HCT116 (cell line): Measurements from ENCODE around the gene MUC20. TPM values are rescaled to one million over a fixed set of nuclear protein-coding genes. Genes with fewer than 3 reads are reported as not detected.

Source experiments
- ATAC-seq: fragments of 200-7000 bp; cut with Tn5 transposase; 2 replicates; pipeline ENCODE4 v1.9.1; 2020; ENCODE audit warnings: mild to moderate bottlenecking, moderate library complexity
- BruUV-seq: library from RNA; stranded (reverse); fragments of 400-500 nt; replicated peaks from 2 replicates; lab custom pipeline; 2021; lab: Mats Ljungman, UMichigan
- CTCF ChIA-PET: fragments of 300-600 bp; sonication (Branson Sonifier 250); formaldehyde crosslinking; loops from one replicate; lab custom pipeline; 2021; ENCODE audit warnings: antibody characterized with exemption; lab: Charles Lee
- POLR2A ChIA-PET: fragments of 300-600, 350-600 bp; sonication (Branson Sonifier 250); formaldehyde crosslinking; loops from one replicate; lab custom pipeline; 2021; ENCODE audit warnings: antibody characterized with exemption; lab: Charles Lee
- RAD21 ChIA-PET, 2 experiments: fragments of 300-600 bp; sonication (Branson Sonifier 250); formaldehyde crosslinking; loops; one replicate each; lab custom pipeline; 2023; ENCODE audit warnings: low total read pairs in 2 of 2; ENCODE audit not compliant: uncharacterized antibody in 2 of 2, unreplicated experiment in 2 of 2, low non-redundant PET in 1 of 2; lab: Charles Lee
- DNase-seq: peaks from one replicate; pipeline ENCODE4 v3.0.0-alpha.2; 2010; ENCODE audit warnings: low read depth, low spot score
- H2AFZ ChIP-seq: fragments of 200-600 bp; shearing (Covaris generic), sonication (generic); 2 replicates; pipeline ENCODE4 v1.6.1; 2017; ENCODE audit warnings: low read depth, mixed run types, mixed read lengths, antibody characterized with exemption, low read length; ENCODE audit not compliant: poor library complexity, severe bottlenecking
- H3K27ac ChIP-seq: 2 replicates; pipeline ENCODE4 v1.5.1; 2012; ENCODE audit warnings: low read depth, low read length
- H3K27me3 ChIP-seq: fragments of 200-600 bp; sonication (generic); 2 replicates; pipeline ENCODE4 v1.6.1; 2016; ENCODE audit warnings: mixed run types, low read length, mixed read lengths; ENCODE audit not compliant: insufficient read depth
- H3K36me3 ChIP-seq, 2 experiments: fragments of 200-500 bp in 1 of 2; fragments of 200-600 bp in 1 of 2; sonication (Bioruptor generic) in 1 of 2; sonication (generic) in 1 of 2; 2 replicates each; pipeline versions ENCODE4 v1.5.1 to v1.6.1; 2014 to 2016; ENCODE audit warnings: low read length in 2 of 2, inconsistent platforms in 1 of 2, mixed read lengths in 1 of 2, mixed run types in 1 of 2; ENCODE audit not compliant: insufficient read depth in 2 of 2, control insufficient read depth in 1 of 2
- H3K4me1 ChIP-seq, 2 experiments: fragments of 200-600 bp in 1 of 2; sonication (generic) in 1 of 2; 2 replicates each; pipeline versions ENCODE4 v1.5.1 to v1.6.1; 2012 to 2017; ENCODE audit warnings: low read length in 2 of 2, inconsistent platforms in 1 of 2, mild to moderate bottlenecking in 1 of 2, mixed read lengths in 1 of 2, mixed run types in 1 of 2, moderate library complexity in 1 of 2; ENCODE audit not compliant: insufficient read depth in 2 of 2, control insufficient read depth in 1 of 2
- H3K4me2 ChIP-seq: fragments of 200-600 bp; sonication (generic); 2 replicates; pipeline ENCODE4 v1.6.1; 2017; ENCODE audit warnings: mixed run types, low read length, mixed read lengths
- H3K4me3 ChIP-seq, 2 experiments: fragments of 200-600 bp in 1 of 2; sonication (generic) in 1 of 2; replicated peaks in 1 of 2; 2 replicates each; pipeline ENCODE4 v1.5.1; 2011 to 2016; ENCODE audit warnings: low read length in 2 of 2, control low read depth in 1 of 2, low read depth in 1 of 2, mild to moderate bottlenecking in 1 of 2, mixed read lengths in 1 of 2, mixed run types in 1 of 2
- H3K79me2 ChIP-seq: fragments of 200-600 bp; sonication (generic); 2 replicates; pipeline ENCODE4 v1.6.1; 2017; ENCODE audit warnings: mild to moderate bottlenecking, mixed run types, low read length, moderate library complexity, mixed read lengths; ENCODE audit not compliant: insufficient read depth
- H3K9ac ChIP-seq: fragments of 200-600 bp; sonication (generic); 2 replicates; pipeline ENCODE4 v1.6.1; 2016; ENCODE audit warnings: low read length, mixed read lengths
- H3K9me2 ChIP-seq: fragments of 200-600 bp; sonication (generic), shearing (Covaris generic); 2 replicates; pipeline ENCODE4 v1.6.1; 2017; ENCODE audit warnings: mixed run types, mild to moderate bottlenecking, moderate library complexity; ENCODE audit not compliant: insufficient read depth
- H3K9me3 ChIP-seq, 2 experiments: fragments of 200-500 bp in 1 of 2; fragments of 200-600 bp in 1 of 2; sonication (Bioruptor generic) in 1 of 2; sonication (generic) in 1 of 2; 2 replicates each; pipeline ENCODE4 v1.6.1; 2014 to 2017; ENCODE audit warnings: low read length in 2 of 2, mixed read lengths in 2 of 2, inconsistent platforms in 1 of 2, low read depth in 1 of 2, mild to moderate bottlenecking in 1 of 2, mixed run types in 1 of 2, moderate library complexity in 1 of 2; ENCODE audit not compliant: control insufficient read depth in 1 of 2, insufficient read depth in 1 of 2
- H4K20me1 ChIP-seq: fragments of 200-600 bp; sonication (generic), shearing (Covaris generic); 2 replicates; pipeline ENCODE4 v1.6.1; 2017; ENCODE audit warnings: mixed run types, mild to moderate bottlenecking, moderate library complexity; ENCODE audit not compliant: insufficient read depth
- CBX3 ChIP-seq: IDR thresholded peaks from 2 replicates; pipeline ENCODE4 v1.6.1; 2012; ENCODE audit warnings: low read depth
- CEBPB ChIP-seq: IDR thresholded peaks from 2 replicates; pipeline ENCODE4 v1.6.1; 2012; ENCODE audit warnings: low read depth
- EGR1 ChIP-seq: IDR thresholded peaks from 2 replicates; pipeline ENCODE4 v1.6.1; 2012; ENCODE audit warnings: low read depth
- ELF1 ChIP-seq: IDR thresholded peaks from 2 replicates; pipeline ENCODE4 v1.6.1; 2012; ENCODE audit warnings: low read depth, borderline replicate concordance
- EZH2 ChIP-seq: fragments of 200-600 bp; sonication (generic); IDR thresholded peaks from 2 replicates; pipeline ENCODE4 v1.6.1; 2017; ENCODE audit warnings: antibody characterized with exemption, mixed run types
- EZH2phosphoT487 ChIP-seq: fragments of 200-600 bp; IDR thresholded peaks from 2 replicates; pipeline ENCODE4 v1.6.1; 2018; ENCODE audit warnings: antibody characterized with exemption, borderline replicate concordance
- FOSL1 ChIP-seq: IDR thresholded peaks from 2 replicates; pipeline ENCODE4 v1.6.1; 2012; ENCODE audit warnings: low read depth
- JUND ChIP-seq: IDR thresholded peaks from 2 replicates; pipeline ENCODE4 v1.6.1; 2012
- RAD21 ChIP-seq: IDR thresholded peaks from 2 replicates; pipeline ENCODE4 v1.6.1; 2012; ENCODE audit warnings: low read depth, mild to moderate bottlenecking
- SIN3A ChIP-seq: IDR thresholded peaks from 2 replicates; pipeline ENCODE4 v1.6.1; 2012; ENCODE audit warnings: low read depth
- SP1 ChIP-seq: IDR thresholded peaks from 2 replicates; pipeline ENCODE4 v1.6.1; 2012; ENCODE audit warnings: low read depth
- SRF ChIP-seq: IDR thresholded peaks from 2 replicates; pipeline ENCODE4 v1.6.1; 2012; ENCODE audit warnings: low read depth
- ZFX ChIP-seq: fragments of 450-650 bp; IDR thresholded peaks from 2 replicates; pipeline ENCODE4 v1.6.1; 2017
- intact Hi-C: fragments of 100-400 bp; cut with micrococcal nuclease; formaldehyde crosslinking; loops from 2 replicates; pipeline ENCODE4 v1.10.0; 2022
- total RNA-seq: library from RNA; stranded (reverse); gene quantifications from one replicate; pipeline ENCODE4 v1.2.1, GENCODE V29; 2021; ENCODE audit not compliant: unreplicated experiment
- TF ChIP-seq, protein P1 (sequence below): IDR thresholded peaks from 2 replicates; pipeline ENCODE4 v1.6.1; 2012
- TF ChIP-seq, protein P2 (sequence below): IDR thresholded peaks from 2 replicates; pipeline ENCODE4 v1.6.1; 2012
- TF ChIP-seq, protein P3 (sequence below), 3 experiments: fragments of 200-600 bp in 1 of 3; sonication (generic) in 1 of 3; IDR thresholded peaks in 2 of 3; conservative IDR thresholded peaks in 1 of 3; 2 replicates each; pipeline ENCODE4 v1.5.1; 2012 to 2017; ENCODE audit warnings: low read depth in 2 of 3, low read length in 2 of 3, antibody characterized with exemption in 1 of 3, borderline replicate concordance in 1 of 3, control low read depth in 1 of 3, mild to moderate bottlenecking in 1 of 3, mixed read lengths in 1 of 3, mixed run types in 1 of 3, moderate library complexity in 1 of 3; ENCODE audit not compliant: insufficient read depth in 1 of 3
- TF ChIP-seq, protein P4 (sequence below): IDR thresholded peaks from 2 replicates; pipeline ENCODE4 v1.6.1; 2011; ENCODE audit warnings: mild to moderate bottlenecking, low read length, moderate library complexity; ENCODE audit not compliant: insufficient replicate concordance; ENCODE audit errors: extremely low read depth

MUC20 gene
- total RNA-seq, 1 experiment from 2014 or later, result 2.4 TPM

DNA sequence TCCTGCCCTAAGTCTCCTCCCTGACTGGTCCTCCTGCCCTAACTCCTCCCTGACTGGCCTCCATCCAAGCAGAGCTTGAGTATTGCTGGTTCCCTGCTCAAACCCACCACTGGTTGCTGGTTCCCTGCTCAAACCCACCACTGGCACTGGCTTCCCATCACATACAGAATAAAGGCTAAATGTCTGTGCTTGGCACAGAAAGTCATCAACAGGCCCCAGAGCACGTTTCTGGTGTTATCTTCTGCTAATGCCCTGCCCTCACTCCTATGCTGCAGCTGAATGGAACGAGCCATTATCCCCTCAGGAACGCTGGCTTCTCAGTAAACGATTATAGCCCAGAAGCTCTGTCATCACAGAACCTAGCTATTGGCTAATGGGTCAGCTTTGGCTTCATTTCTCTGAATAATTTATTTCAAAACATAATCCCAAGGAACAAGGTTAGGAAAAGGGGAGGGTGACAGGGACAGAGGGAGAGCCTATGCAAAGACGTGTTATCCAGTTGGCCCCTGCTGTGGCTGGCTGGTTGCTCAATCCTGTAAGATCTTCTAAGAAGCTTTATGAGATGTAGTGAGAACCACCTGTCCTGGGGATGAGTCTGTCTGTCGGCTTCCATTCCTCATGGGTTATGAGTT lies 6.3 kb upstream of the MUC20 start:
- Histone ChIP-seq H4K20me1 (no peaks in the 10 kb centered on the region), H3K9ac (no peak overlapping the region), H3K4me2 (no peak overlapping the region), H2AFZ (no peak overlapping the region), H3K27me3 (no peaks in the 10 kb centered on the region), H3K36me3 (no peaks in the 10 kb centered on the region), H3K4me3 (no peak overlapping the region), H3K9me2 (0 out of 2 replicates have a peak, but pooled peaks cover 3% of the 10 kb centered on the region), H3K79me2 (no peaks in the 10 kb centered on the region), H3K9me3 (no peaks in the 10 kb centered on the region), H3K27ac (no peak overlapping the region), H3K4me1 (peaks cover 21 to 32% of the 10 kb centered on the region in 2 experiments)
- CTCF ChIA-PET, result no interaction called here
- RAD21 ChIA-PET, result no interaction called here
- POLR2A ChIA-PET, result interaction anchor here (0.7 to 1.3 kb wide), 3 partner anchors 10 to 741 kb away, joined by 3 to 4 read pairs (median 3); no protein-coding TSS in a partner anchor
- no peak for DNase-seq
- no TSS peak for BruUV-seq
- TF ChIP-seq, protein P1, sequence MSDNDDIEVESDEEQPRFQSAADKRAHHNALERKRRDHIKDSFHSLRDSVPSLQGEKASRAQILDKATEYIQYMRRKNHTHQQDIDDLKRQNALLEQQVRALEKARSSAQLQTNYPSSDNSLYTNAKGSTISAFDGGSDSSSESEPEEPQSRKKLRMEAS, result no peak
- no peak for TF ChIP-seq ZFX
- TF ChIP-seq EGR1, result no peak
- no peak for TF ChIP-seq EZH2
- no peak for ATAC-seq
- intact Hi-C loops, result no loop called here

DNA sequence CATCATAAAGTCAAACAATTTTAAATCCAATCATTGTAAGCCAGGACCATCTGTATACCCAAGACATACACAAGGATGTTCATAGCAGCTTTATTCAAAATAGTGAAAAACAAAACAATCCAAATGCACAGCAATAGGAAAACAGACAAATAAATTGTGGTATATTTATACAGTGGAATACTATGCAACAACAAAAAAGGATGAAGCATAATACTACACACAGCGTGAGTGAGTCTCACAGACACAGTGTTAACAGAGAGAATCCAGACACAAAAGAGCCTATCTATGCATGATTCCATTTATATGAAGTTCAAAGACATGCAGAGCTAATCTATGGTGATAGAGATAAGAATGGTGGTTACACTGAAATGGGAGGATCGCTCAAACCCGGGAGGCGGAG lies 5.6 kb upstream of the MUC20 start:
- H3K36me3 ChIP-seq, result no peaks in the 10 kb centered on the region
- intact Hi-C loops, result no loop called here
- no peak overlapping the region for H3K4me2 ChIP-seq
- no peaks in the 10 kb centered on the region for H3K9me2 ChIP-seq
- H2AFZ ChIP-seq, result no peak overlapping the region
- RAD21 ChIA-PET, result no interaction called here
- H3K4me3 ChIP-seq, result no peak overlapping the region
- peaks cover 21 to 39% of the 10 kb centered on the region in 2 experiments for H3K4me1 ChIP-seq
- no TSS peak for BruUV-seq
- H3K79me2 ChIP-seq, result no peaks in the 10 kb centered on the region
- DNase-seq, result no peak
- no peaks in the 10 kb centered on the region for H3K9me3 ChIP-seq
- H3K9ac ChIP-seq, result no peak overlapping the region
- no peaks in the 10 kb centered on the region for H3K27me3 ChIP-seq
- ATAC-seq, result no peak
- POLR2A ChIA-PET, result interaction anchor here (1.2 to 1.3 kb wide), 2 partner anchors 11 to 12 kb away, joined by 3 to 4 read pairs; no protein-coding TSS in a partner anchor
- CTCF ChIA-PET, result interaction anchor here (0.9 kb wide), 1 partner anchor 23 kb away, joined by 3 read pairs; no protein-coding TSS in a partner anchor
- no peaks in the 10 kb centered on the region for H4K20me1 ChIP-seq
- no peak overlapping the region for H3K27ac ChIP-seq
- TF ChIP-seq FOSL1, result no peak
- TF ChIP-seq ZFX, result no peak
- no peak for TF ChIP-seq SIN3A
- no peak for TF ChIP-seq ELF1
- no peak for TF ChIP-seq EZH2
- TF ChIP-seq, protein P2, sequence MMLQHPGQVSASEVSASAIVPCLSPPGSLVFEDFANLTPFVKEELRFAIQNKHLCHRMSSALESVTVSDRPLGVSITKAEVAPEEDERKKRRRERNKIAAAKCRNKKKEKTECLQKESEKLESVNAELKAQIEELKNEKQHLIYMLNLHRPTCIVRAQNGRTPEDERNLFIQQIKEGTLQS, result no peak
- TF ChIP-seq SRF, result no peak
- no peak for TF ChIP-seq EZH2phosphoT487
- TF ChIP-seq JUND, result no peak
- no peak for TF ChIP-seq SP1
- TF ChIP-seq, protein P3, sequence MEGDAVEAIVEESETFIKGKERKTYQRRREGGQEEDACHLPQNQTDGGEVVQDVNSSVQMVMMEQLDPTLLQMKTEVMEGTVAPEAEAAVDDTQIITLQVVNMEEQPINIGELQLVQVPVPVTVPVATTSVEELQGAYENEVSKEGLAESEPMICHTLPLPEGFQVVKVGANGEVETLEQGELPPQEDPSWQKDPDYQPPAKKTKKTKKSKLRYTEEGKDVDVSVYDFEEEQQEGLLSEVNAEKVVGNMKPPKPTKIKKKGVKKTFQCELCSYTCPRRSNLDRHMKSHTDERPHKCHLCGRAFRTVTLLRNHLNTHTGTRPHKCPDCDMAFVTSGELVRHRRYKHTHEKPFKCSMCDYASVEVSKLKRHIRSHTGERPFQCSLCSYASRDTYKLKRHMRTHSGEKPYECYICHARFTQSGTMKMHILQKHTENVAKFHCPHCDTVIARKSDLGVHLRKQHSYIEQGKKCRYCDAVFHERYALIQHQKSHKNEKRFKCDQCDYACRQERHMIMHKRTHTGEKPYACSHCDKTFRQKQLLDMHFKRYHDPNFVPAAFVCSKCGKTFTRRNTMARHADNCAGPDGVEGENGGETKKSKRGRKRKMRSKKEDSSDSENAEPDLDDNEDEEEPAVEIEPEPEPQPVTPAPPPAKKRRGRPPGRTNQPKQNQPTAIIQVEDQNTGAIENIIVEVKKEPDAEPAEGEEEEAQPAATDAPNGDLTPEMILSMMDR (IDR thresholded peaks at IDR 0.05 in 2 of 3, conservative IDR thresholded peaks at IDR 0.05 in 1 of 3; ENCODE audit: borderline replicate concordance in 1 of 3, insufficient read depth in 1 of 3, low read depth in 2 of 3, low read length in 2 of 3), result no peak
- TF ChIP-seq, protein P1, result no peak
- TF ChIP-seq RAD21, result no peak
- TF ChIP-seq CBX3, result no peak
- TF ChIP-seq CEBPB, result no peak
- TF ChIP-seq, protein P4, sequence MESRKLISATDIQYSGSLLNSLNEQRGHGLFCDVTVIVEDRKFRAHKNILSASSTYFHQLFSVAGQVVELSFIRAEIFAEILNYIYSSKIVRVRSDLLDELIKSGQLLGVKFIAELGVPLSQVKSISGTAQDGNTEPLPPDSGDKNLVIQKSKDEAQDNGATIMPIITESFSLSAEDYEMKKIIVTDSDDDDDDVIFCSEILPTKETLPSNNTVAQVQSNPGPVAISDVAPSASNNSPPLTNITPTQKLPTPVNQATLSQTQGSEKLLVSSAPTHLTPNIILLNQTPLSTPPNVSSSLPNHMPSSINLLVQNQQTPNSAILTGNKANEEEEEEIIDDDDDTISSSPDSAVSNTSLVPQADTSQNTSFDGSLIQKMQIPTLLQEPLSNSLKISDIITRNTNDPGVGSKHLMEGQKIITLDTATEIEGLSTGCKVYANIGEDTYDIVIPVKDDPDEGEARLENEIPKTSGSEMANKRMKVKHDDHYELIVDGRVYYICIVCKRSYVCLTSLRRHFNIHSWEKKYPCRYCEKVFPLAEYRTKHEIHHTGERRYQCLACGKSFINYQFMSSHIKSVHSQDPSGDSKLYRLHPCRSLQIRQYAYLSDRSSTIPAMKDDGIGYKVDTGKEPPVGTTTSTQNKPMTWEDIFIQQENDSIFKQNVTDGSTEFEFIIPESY, result no peak
